ENCODE data around the gene FITM1. TPM values are rescaled to one million over a fixed set of nuclear protein-coding genes. Genes with fewer than 3 reads are reported as not detected.

Gene FITM1
- total RNA-seq, 3 donors from 2014 or later (not counting 1 experiment from before 2014, with no cell fraction given), result 0.80 to 2.8 (median 2.3) TPM

- H3K36me3 Mint-ChIP-seq, result no peaks in the 10 kb centered on the region
- H3K27ac ChIP-seq (ENCODE audit: low read length), result no peak overlapping the region
- H3K27me3 ChIP-seq (ENCODE audit: control insufficient read depth, insufficient read depth, low read length), result no peaks in the 10 kb centered on the region
- H3K4me3 ChIP-seq (ENCODE audit: low read length), result no peak overlapping the region
- no peaks in the 10 kb centered on the region for H3K27me3 Mint-ChIP-seq (ENCODE audit: low read depth in 2 of 2)
- H3K36me3 ChIP-seq (ENCODE audit: control insufficient read depth, insufficient read depth, low read length), result no peaks in the 10 kb centered on the region
- no peak for TF ChIP-seq CTCF (IDR thresholded peaks at IDR 0.05)
- H3K4me1 Mint-ChIP-seq, result peaks cover 6 to 15% of the 10 kb centered on the region in 2 donors
- 89% methylated on average over 3 of the region's 3 CpGs for WGBS (ENCODE audit: insufficient coverage)
- intact Hi-C loops (cut with micrococcal nuclease), result no loop called here
- ATAC-seq (no peak), DNase-seq (no peak)
- peaks cover 12% of the 10 kb centered on the region for H3K4me1 ChIP-seq (ENCODE audit: control insufficient read depth, insufficient read depth, low read length)
- no peaks in the 10 kb centered on the region for H3K9me3 Mint-ChIP-seq
- H3K27ac Mint-ChIP-seq, result no peak overlapping the region
- H3K9me3 ChIP-seq (ENCODE audit: control insufficient read depth, insufficient read depth, low read length), result no peaks in the 10 kb centered on the region
- no peak overlapping the region for H3K4me3 Mint-ChIP-seq
Measured at GRCh38 chr14:24086193-24086955, 44.1 kb upstream of the FITM1 start.

GRCh38 chr14:24087004-24087403, 43.5 kb upstream of the FITM1 start:
- no peak overlapping the region for H3K4me3 Mint-ChIP-seq
- no peaks in the 10 kb centered on the region for H3K36me3 ChIP-seq (ENCODE audit: control insufficient read depth, insufficient read depth, low read length)
- 84% methylated on average over 1 of the region's 1 CpG for WGBS (ENCODE audit: insufficient coverage)
- peaks cover 4 to 12% of the 10 kb centered on the region in 2 donors for H3K4me1 Mint-ChIP-seq
- no peaks in the 10 kb centered on the region for H3K9me3 Mint-ChIP-seq
- H3K27me3 ChIP-seq (ENCODE audit: control insufficient read depth, insufficient read depth, low read length), result no peaks in the 10 kb centered on the region
- no peak overlapping the region for H3K4me3 ChIP-seq (ENCODE audit: low read length)
- no peak overlapping the region for H3K27ac Mint-ChIP-seq
- TF ChIP-seq CTCF (IDR thresholded peaks at IDR 0.05), result no peak
- no peaks in the 10 kb centered on the region for H3K36me3 Mint-ChIP-seq
- H3K27ac ChIP-seq (ENCODE audit: low read length), result no peak overlapping the region
- H3K27me3 Mint-ChIP-seq (ENCODE audit: low read depth in 2 of 2), result no peaks in the 10 kb centered on the region
- no peaks in the 10 kb centered on the region for H3K9me3 ChIP-seq (ENCODE audit: control insufficient read depth, insufficient read depth, low read length)
- DNase-seq, result no peak
- no peak for ATAC-seq
- intact Hi-C loops (cut with micrococcal nuclease), result no loop called here
- peaks cover 6% of the 10 kb centered on the region for H3K4me1 ChIP-seq (ENCODE audit: control insufficient read depth, insufficient read depth, low read length)

- H3K27ac Mint-ChIP-seq, result no peak overlapping the region
- intact Hi-C loops (cut with micrococcal nuclease), result no loop called here
- H3K27me3 Mint-ChIP-seq (ENCODE audit: low read depth in 2 of 2), result no peaks in the 10 kb centered on the region
- WGBS (ENCODE audit: insufficient coverage), result 94% methylated on average over 2 of the region's 2 CpGs
- H3K9me3 Mint-ChIP-seq, result no peaks in the 10 kb centered on the region
- no peaks in the 10 kb centered on the region for H3K36me3 Mint-ChIP-seq
- TF ChIP-seq CTCF (IDR thresholded peaks at IDR 0.05), result no peak
- no peak for DNase-seq
- ATAC-seq, result no peak
- no peaks in the 10 kb centered on the region for H3K36me3 ChIP-seq (ENCODE audit: control insufficient read depth, insufficient read depth, low read length)
- H3K9me3 ChIP-seq (ENCODE audit: control insufficient read depth, insufficient read depth, low read length), result no peaks in the 10 kb centered on the region
- no peak overlapping the region for H3K27ac ChIP-seq (ENCODE audit: low read length)
- H3K4me3 Mint-ChIP-seq, result no peak overlapping the region
- peaks cover under 1 to 8% of the 10 kb centered on the region in 2 donors for H3K4me1 Mint-ChIP-seq
- peaks cover 6% of the 10 kb centered on the region for H3K4me1 ChIP-seq (ENCODE audit: control insufficient read depth, insufficient read depth, low read length)
- H3K4me3 ChIP-seq (ENCODE audit: low read length), result no peak overlapping the region
- H3K27me3 ChIP-seq (ENCODE audit: control insufficient read depth, insufficient read depth, low read length), result no peaks in the 10 kb centered on the region
Measured at GRCh38 chr14:24088095-24088494, 42.4 kb upstream of the FITM1 start.

- intact Hi-C loops (cut with micrococcal nuclease), result loop anchor here (1.0 kb wide), 1 partner anchor 32 kb away; no protein-coding TSS in a partner anchor
- no peaks in the 10 kb centered on the region for H3K27me3 ChIP-seq (ENCODE audit: control insufficient read depth, insufficient read depth, low read length)
- peaks cover 11 to 21% of the 10 kb centered on the region in 2 donors for H3K4me1 Mint-ChIP-seq
- H3K27ac Mint-ChIP-seq, result no peak overlapping the region
- no peaks in the 10 kb centered on the region for H3K36me3 ChIP-seq (ENCODE audit: control insufficient read depth, insufficient read depth, low read length)
- no peak for DNase-seq
- H3K4me3 ChIP-seq (ENCODE audit: low read length), result no peak overlapping the region
- no peaks in the 10 kb centered on the region for H3K36me3 Mint-ChIP-seq
- ATAC-seq, result no peak
- H3K9me3 ChIP-seq (ENCODE audit: control insufficient read depth, insufficient read depth, low read length), result no peaks in the 10 kb centered on the region
- WGBS (ENCODE audit: insufficient coverage), result 95% methylated on average over 5 of the region's 6 CpGs
- H3K4me1 ChIP-seq (ENCODE audit: control insufficient read depth, insufficient read depth, low read length), result peaks cover 17% of the 10 kb centered on the region
- no peak overlapping the region for H3K4me3 Mint-ChIP-seq
- H3K27ac ChIP-seq (ENCODE audit: low read length), result no peak overlapping the region
- no peaks in the 10 kb centered on the region for H3K27me3 Mint-ChIP-seq (ENCODE audit: low read depth in 2 of 2)
- H3K9me3 Mint-ChIP-seq, result no peaks in the 10 kb centered on the region
- no peak for TF ChIP-seq CTCF (IDR thresholded peaks at IDR 0.05)
Measured at GRCh38 chr14:24089890-24090289, 40.6 kb upstream of the FITM1 start.

Data from natural killer cell (primary cell).